Endodermal cell (in vitro differentiated cells): Measurements from ENCODE around the gene ACAD8. TPM values are rescaled to one million over a fixed set of nuclear protein-coding genes. Genes with fewer than 3 reads are reported as not detected.

ENCODE experiments used
- DNase-seq: peaks from one replicate; pipeline ENCODE4 v3.0.0-alpha.2; 2017
- H3K27ac ChIP-seq: 2 replicates; pipeline ENCODE4 v1.5.1; 2013; ENCODE audit warnings: mild to moderate bottlenecking, low read depth, low read length, moderate library complexity
- H3K27me3 ChIP-seq: 2 replicates; pipeline ENCODE4 v1.6.1; 2013; ENCODE audit warnings: mild to moderate bottlenecking, low read length, moderate library complexity; ENCODE audit not compliant: insufficient read depth, control insufficient read depth, poor library complexity, severe bottlenecking
- H3K36me3 ChIP-seq: 2 replicates; pipeline ENCODE4 v1.7.0; 2013; ENCODE audit warnings: mild to moderate bottlenecking, low read length, moderate library complexity; ENCODE audit not compliant: control insufficient read depth, insufficient read depth
- H3K4me1 ChIP-seq: one replicate; pipeline ENCODE4 v1.7.0; 2013; ENCODE audit warnings: low read length; ENCODE audit not compliant: control insufficient read depth, insufficient read depth
- H3K4me3 ChIP-seq: 2 replicates; pipeline ENCODE4 v1.5.1; 2013; ENCODE audit warnings: mild to moderate bottlenecking, low read length, moderate library complexity
- H3K9ac ChIP-seq: 2 replicates; pipeline ENCODE4 v1.6.1; 2013; ENCODE audit warnings: mild to moderate bottlenecking, low read length, moderate library complexity; ENCODE audit not compliant: poor library complexity, severe bottlenecking; ENCODE audit errors: extremely low read depth
- H3K9me3 ChIP-seq: 2 replicates; pipeline ENCODE4 v1.6.1; 2013; ENCODE audit warnings: mild to moderate bottlenecking, low read length, moderate library complexity; ENCODE audit not compliant: control insufficient read depth
- H3K27ac Mint-ChIP-seq: 2 replicates; pipeline ENCODE4 v1.8.0; 2020; ENCODE audit warnings: mixed read lengths
- H3K27me3 Mint-ChIP-seq: 2 replicates; pipeline ENCODE4 v1.8.0; 2021; ENCODE audit warnings: mild to moderate bottlenecking, mixed read lengths; ENCODE audit not compliant: insufficient read depth
- H3K36me3 Mint-ChIP-seq: 2 replicates; pipeline ENCODE4 v1.8.0; 2020; ENCODE audit warnings: low read depth, mixed read lengths
- H3K4me1 Mint-ChIP-seq: 2 replicates; pipeline ENCODE4 v1.8.0; 2020; ENCODE audit warnings: mixed read lengths
- H3K4me3 Mint-ChIP-seq: 2 replicates; pipeline ENCODE4 v1.8.0; 2020; ENCODE audit warnings: mild to moderate bottlenecking, moderate library complexity, mixed read lengths
- H3K9me3 Mint-ChIP-seq: 2 replicates; pipeline ENCODE4 v1.8.0; 2020; ENCODE audit warnings: mild to moderate bottlenecking, mixed read lengths
- WGBS, 2 experiments: methylation state at CpG; one replicate each; pipeline versions ENCODE4 v1.1.5 to v1.1.7; 2013; ENCODE audit warnings: missing lambda C conversion rate in 2 of 2, mixed read lengths in 1 of 2; ENCODE audit not compliant: insufficient coverage in 1 of 2, insufficient read length in 1 of 2; 5-methylcytosine and 5-hydroxymethylcytosine counted together
- total RNA-seq, 2 donors: library from RNA; stranded (reverse); fragmentation: NEBNext Ultra II Directional in 1 of 2; extraction: Animal tissue kit (Norgen Biotek cat#: 25700) in 1 of 2; gene quantifications; 2 replicates in 1 of 2; 3 replicates in 1 of 2; pipeline ENCODE4 v1.2.1, GENCODE V29; 2021
- TF ChIP-seq, protein P1 (sequence below): fragments of 200-600 bp; sonication (generic); conservative IDR thresholded peaks from 2 replicates; pipeline ENCODE4 v1.5.0; 2021; ENCODE audit warnings: antibody characterized with exemption, mild to moderate bottlenecking

Gene ACAD8
- total RNA-seq, 2 donors from 2014 or later = 35.3 to 37.2 TPM

DNA sequence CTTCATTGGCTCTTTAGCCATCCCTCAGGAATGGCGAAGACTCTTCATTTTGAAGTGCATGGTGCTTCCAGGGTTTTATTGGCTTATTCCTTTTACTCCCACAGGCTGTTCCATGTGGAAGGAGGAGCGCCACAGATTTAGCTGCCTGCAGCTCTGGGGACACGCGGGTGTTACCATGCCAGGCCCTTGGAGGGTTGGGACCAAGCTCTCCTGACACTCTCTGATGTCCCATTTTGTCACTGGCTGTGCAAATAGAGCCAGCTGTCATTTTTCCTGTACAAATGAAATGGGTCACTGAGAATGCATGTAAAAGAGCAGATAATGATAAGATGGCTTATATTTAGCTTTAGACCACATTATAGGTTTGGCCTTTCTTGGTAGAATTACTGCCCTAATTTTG, 9.5 kb upstream of the ACAD8 start:
- DNase-seq = no peak
- Histone ChIP-seq H3K9me3 (no peaks in the 10 kb centered on the region), H3K27ac (no peak overlapping the region), H3K4me3 (no peak overlapping the region), H3K36me3 (peaks cover 73% of the 10 kb centered on the region), H3K4me1 (peaks cover 5% of the 10 kb centered on the region), H3K27me3 (no peaks in the 10 kb centered on the region), H3K9ac (no peak overlapping the region)
- no peaks in the 10 kb centered on the region for H3K9me3 Mint-ChIP-seq
- H3K27ac Mint-ChIP-seq = no peak overlapping the region
- no peak overlapping the region for H3K4me3 Mint-ChIP-seq
- H3K4me1 Mint-ChIP-seq = peaks cover 9% of the 10 kb centered on the region
- peaks cover 49% of the 10 kb centered on the region for H3K36me3 Mint-ChIP-seq
- WGBS, 2 experiments = 88 to 96% methylated on average over 4 of the region's 4 CpGs
- TF ChIP-seq, protein P1, sequence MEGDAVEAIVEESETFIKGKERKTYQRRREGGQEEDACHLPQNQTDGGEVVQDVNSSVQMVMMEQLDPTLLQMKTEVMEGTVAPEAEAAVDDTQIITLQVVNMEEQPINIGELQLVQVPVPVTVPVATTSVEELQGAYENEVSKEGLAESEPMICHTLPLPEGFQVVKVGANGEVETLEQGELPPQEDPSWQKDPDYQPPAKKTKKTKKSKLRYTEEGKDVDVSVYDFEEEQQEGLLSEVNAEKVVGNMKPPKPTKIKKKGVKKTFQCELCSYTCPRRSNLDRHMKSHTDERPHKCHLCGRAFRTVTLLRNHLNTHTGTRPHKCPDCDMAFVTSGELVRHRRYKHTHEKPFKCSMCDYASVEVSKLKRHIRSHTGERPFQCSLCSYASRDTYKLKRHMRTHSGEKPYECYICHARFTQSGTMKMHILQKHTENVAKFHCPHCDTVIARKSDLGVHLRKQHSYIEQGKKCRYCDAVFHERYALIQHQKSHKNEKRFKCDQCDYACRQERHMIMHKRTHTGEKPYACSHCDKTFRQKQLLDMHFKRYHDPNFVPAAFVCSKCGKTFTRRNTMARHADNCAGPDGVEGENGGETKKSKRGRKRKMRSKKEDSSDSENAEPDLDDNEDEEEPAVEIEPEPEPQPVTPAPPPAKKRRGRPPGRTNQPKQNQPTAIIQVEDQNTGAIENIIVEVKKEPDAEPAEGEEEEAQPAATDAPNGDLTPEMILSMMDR = no peak
- no peaks in the 10 kb centered on the region for H3K27me3 Mint-ChIP-seq

DNA sequence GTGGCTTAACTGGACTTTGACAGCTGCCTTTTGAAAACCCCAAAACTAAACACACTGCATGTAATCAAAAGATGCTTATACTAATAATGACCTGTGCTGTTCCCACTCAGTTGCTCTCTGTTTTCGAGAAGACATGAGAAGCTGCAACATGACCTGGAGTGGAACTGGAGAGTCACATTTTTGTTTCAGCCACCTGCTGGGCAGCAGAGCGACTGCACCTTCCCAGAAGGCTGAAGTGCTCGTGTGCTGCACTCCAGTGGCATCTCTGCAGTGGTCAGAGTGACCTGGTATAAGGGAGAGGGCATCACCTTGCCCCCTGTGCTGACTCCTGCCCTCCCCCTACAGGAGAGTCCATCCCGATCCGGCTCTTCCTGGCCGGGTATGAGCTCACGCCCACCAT, 8.8 kb upstream of the ACAD8 start:
- peaks cover 5% of the 10 kb centered on the region for H3K4me1 ChIP-seq
- H3K27me3 Mint-ChIP-seq = no peaks in the 10 kb centered on the region
- H3K4me3 ChIP-seq = no peak overlapping the region
- H3K36me3 Mint-ChIP-seq = peaks cover 51% of the 10 kb centered on the region
- no peaks in the 10 kb centered on the region for H3K9me3 ChIP-seq
- TF ChIP-seq, protein P1 = peak; percentile 71
- no peaks in the 10 kb centered on the region for H3K27me3 ChIP-seq
- DNase-seq = peak; percentile 63
- H3K4me1 Mint-ChIP-seq = peaks cover 9% of the 10 kb centered on the region
- no peak overlapping the region for H3K9ac ChIP-seq
- 71 to 78% methylated on average over 4 to 7 of the region's 7 CpGs for WGBS, 2 experiments
- H3K4me3 Mint-ChIP-seq = no peak overlapping the region
- H3K36me3 ChIP-seq = peaks cover 74% of the 10 kb centered on the region
- H3K27ac ChIP-seq = no peak overlapping the region
- H3K9me3 Mint-ChIP-seq = no peaks in the 10 kb centered on the region
- H3K27ac Mint-ChIP-seq = no peak overlapping the region

DNA sequence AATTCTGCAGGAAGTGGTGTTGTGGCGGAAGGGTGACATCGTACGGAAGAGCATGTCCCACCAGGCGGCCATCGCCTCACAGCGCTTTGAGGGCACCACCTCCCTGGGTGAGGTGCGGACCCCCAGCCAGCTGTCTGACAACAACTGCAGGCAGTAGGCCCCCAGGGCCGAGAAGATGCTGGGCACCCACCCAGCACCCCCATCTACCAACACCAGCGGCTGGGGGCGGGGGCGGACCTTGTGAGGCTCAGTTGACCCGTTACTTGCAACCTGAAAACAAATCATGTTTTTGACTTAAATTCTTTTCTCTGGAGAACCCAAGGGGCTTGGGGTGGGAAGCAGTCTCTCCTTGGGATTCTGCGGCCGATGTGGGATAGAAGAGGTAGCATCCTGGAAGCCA, 7.9 kb upstream of the ACAD8 start:
- H3K27me3 ChIP-seq = no peaks in the 10 kb centered on the region
- DNase-seq = no peak
- H3K36me3 ChIP-seq = peaks cover 74% of the 10 kb centered on the region
- H3K9ac ChIP-seq = no peak overlapping the region
- TF ChIP-seq, protein P1 = no peak
- H3K4me1 ChIP-seq = peaks cover 5% of the 10 kb centered on the region
- 91 to 100% methylated on average over 7 to 14 of the region's 14 CpGs for WGBS, 2 experiments
- no peaks in the 10 kb centered on the region for H3K9me3 Mint-ChIP-seq
- no peaks in the 10 kb centered on the region for H3K27me3 Mint-ChIP-seq
- peak overlapping the region; percentile 19 for H3K27ac Mint-ChIP-seq
- no peaks in the 10 kb centered on the region for H3K9me3 ChIP-seq
- H3K27ac ChIP-seq = no peak overlapping the region
- no peak overlapping the region for H3K4me3 ChIP-seq
- H3K4me3 Mint-ChIP-seq = no peak overlapping the region
- H3K36me3 Mint-ChIP-seq = peaks cover 50% of the 10 kb centered on the region
- peaks cover 9% of the 10 kb centered on the region for H3K4me1 Mint-ChIP-seq
